Activated T-cell treated with anti-CD3 and anti-CD28 coated beads, Interleukin-2, amount 50 U/mL, for 24 hours (primary cell): Measurements from ENCODE around the gene YES1.

Experiments
- DNase-seq: peaks from one replicate; pipeline ENCODE4 v3.0.0-alpha.2; 2020
- H3K27ac Mint-ChIP-seq: 2 replicates; pipeline ENCODE4 v1.8.0; 2020; ENCODE audit warnings: mild to moderate bottlenecking, mixed read lengths
- H3K27me3 Mint-ChIP-seq: 2 replicates; pipeline ENCODE4 v1.8.0; 2020; ENCODE audit warnings: mixed read lengths
- H3K36me3 Mint-ChIP-seq: 2 replicates; pipeline ENCODE4 v1.8.0; 2020; ENCODE audit warnings: low read depth, mixed read lengths
- H3K4me1 Mint-ChIP-seq: 2 replicates; pipeline ENCODE4 v1.8.0; 2020; ENCODE audit warnings: low read depth, mixed read lengths
- H3K4me3 Mint-ChIP-seq: 2 replicates; pipeline ENCODE4 v1.8.0; 2020; ENCODE audit warnings: mild to moderate bottlenecking, moderate library complexity, mixed read lengths
- H3K9me3 Mint-ChIP-seq: 2 replicates; pipeline ENCODE4 v1.8.0; 2020; ENCODE audit warnings: mixed read lengths

Gene YES1

GRCh38 chr18:710418-711300 lies 101.4 kb downstream of the YES1 start:
- peaks cover 52% of the 10 kb centered on the region for H3K36me3 Mint-ChIP-seq
- no peaks in the 10 kb centered on the region for H3K27me3 Mint-ChIP-seq
- no peak for DNase-seq
- H3K4me3 Mint-ChIP-seq, result peak overlapping the region; percentile 86
- H3K9me3 Mint-ChIP-seq, result no peaks in the 10 kb centered on the region
- H3K4me1 Mint-ChIP-seq, result peaks cover 63% of the 10 kb centered on the region
- H3K27ac Mint-ChIP-seq, result peak overlapping the region; percentile 92

GRCh38 chr18:709771-710170 lies 102.3 kb downstream of the YES1 start:
- H3K4me3 Mint-ChIP-seq, result peak overlapping the region; percentile 86

DNA sequence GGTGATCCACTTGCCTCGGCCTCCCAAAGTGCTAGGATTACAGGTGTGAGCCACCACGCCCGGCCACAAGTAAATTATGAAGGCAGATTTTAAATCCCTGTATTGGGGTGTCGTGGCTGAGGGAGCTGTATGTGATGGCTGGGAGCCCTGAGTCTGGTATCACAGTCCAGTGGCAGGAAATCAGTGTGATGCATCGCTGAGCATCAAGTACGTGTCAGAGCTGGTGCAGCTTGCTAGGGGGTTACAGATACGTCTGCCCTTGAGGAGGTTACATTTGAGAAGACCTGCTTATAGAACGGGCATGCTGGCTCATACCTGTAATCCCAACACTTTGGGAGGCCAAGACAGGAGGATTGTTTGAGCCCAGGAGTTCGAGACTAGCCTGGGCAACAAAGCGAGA lies 103.9 kb downstream of the YES1 start:
- Mint-ChIP-seq H3K27ac (no peak overlapping the region), H3K27me3 (no peaks in the 10 kb centered on the region), H3K4me1 (peaks cover 64% of the 10 kb centered on the region), H3K4me3 (no peak overlapping the region), H3K9me3 (no peaks in the 10 kb centered on the region), H3K36me3 (peaks cover 78% of the 10 kb centered on the region)
- no peak for DNase-seq

More at GRCh38 chr18:709771-710170, 102.3 kb downstream of the YES1 start:
- no peaks in the 10 kb centered on the region for H3K9me3 Mint-ChIP-seq
- DNase-seq, result no peak
- H3K27ac Mint-ChIP-seq, result no peak overlapping the region
- H3K36me3 Mint-ChIP-seq, result peaks cover 61% of the 10 kb centered on the region
- peaks cover 60% of the 10 kb centered on the region for H3K4me1 Mint-ChIP-seq
- H3K27me3 Mint-ChIP-seq, result no peaks in the 10 kb centered on the region

- DNase-seq, result no peak
- no peaks in the 10 kb centered on the region for H3K27me3 Mint-ChIP-seq
- H3K4me3 Mint-ChIP-seq, result no peak overlapping the region
- peaks cover 78% of the 10 kb centered on the region for H3K36me3 Mint-ChIP-seq
- no peaks in the 10 kb centered on the region for H3K9me3 Mint-ChIP-seq
- H3K27ac Mint-ChIP-seq, result no peak overlapping the region
- H3K4me1 Mint-ChIP-seq, result peaks cover 65% of the 10 kb centered on the region
Measured at GRCh38 chr18:706405-706804, 105.6 kb downstream of the YES1 start.

- no peak overlapping the region for H3K4me3 Mint-ChIP-seq
- H3K27me3 Mint-ChIP-seq, result no peaks in the 10 kb centered on the region
Measured at GRCh38 chr18:703213-703967, 108.7 kb downstream of the YES1 start.

GRCh38 chr18:697800-698199 lies 114.2 kb downstream of the YES1 start:
- Mint-ChIP-seq H3K4me1 (peaks cover 7% of the 10 kb centered on the region), H3K27me3 (no peaks in the 10 kb centered on the region), H3K36me3 (peaks cover 75% of the 10 kb centered on the region), H3K4me3 (no peak overlapping the region), H3K9me3 (no peaks in the 10 kb centered on the region), H3K27ac (no peak overlapping the region)
- DNase-seq, result no peak

More at GRCh38 chr18:703213-703967, 108.7 kb downstream of the YES1 start:
- peaks cover 76% of the 10 kb centered on the region for H3K36me3 Mint-ChIP-seq
- H3K4me1 Mint-ChIP-seq, result peaks cover 38% of the 10 kb centered on the region
- peak overlapping the region; percentile 83 for H3K27ac Mint-ChIP-seq
- no peaks in the 10 kb centered on the region for H3K9me3 Mint-ChIP-seq
- DNase-seq, result no peak

- Mint-ChIP-seq H3K4me3 (no peak overlapping the region), H3K27me3 (no peaks in the 10 kb centered on the region), H3K9me3 (no peaks in the 10 kb centered on the region), H3K4me1 (peaks cover 4% of the 10 kb centered on the region), H3K27ac (no peak overlapping the region), H3K36me3 (peaks cover 78% of the 10 kb centered on the region)
- DNase-seq, result no peak
Measured at GRCh38 chr18:697012-697411, 115.0 kb downstream of the YES1 start.

DNA sequence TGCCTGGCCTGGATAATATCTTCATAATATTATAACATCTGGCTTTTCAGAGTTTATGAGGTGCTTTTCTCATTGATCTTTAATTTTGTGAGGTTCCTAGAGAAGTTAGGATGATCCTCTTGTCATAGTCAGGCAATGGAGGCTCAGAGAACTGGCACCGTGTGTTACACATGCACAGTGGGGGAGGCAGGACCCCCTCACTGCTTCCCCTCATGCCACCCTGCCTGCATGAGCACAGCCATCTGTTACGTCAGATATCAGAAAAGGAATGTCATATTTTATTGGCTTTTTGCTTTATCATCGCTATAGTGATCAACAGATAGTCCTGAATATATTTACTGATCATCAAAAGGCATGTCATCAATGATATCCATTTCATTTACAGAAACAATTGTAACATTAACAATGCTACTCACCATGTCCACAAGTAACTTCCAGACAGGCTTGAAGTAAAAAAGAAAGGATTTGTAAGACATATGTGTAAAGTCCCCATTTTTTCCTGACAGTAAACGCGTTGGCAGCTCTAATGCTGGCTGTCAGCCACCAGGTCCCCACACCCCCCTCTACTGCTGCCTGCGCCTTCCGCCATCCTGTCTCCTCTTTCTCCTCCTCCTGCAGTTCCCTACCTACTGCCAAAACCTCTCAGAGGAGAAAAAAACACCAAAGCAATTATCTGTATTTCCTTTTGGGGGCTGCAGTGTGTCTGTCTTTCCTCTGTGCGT lies 118.4 kb downstream of the YES1 start:
- Mint-ChIP-seq H3K27ac (peak overlapping the region; percentile 63), H3K9me3 (no peaks in the 10 kb centered on the region), H3K27me3 (no peaks in the 10 kb centered on the region), H3K4me3 (no peak overlapping the region), H3K4me1 (peaks cover 4% of the 10 kb centered on the region), H3K36me3 (peaks cover 85% of the 10 kb centered on the region)
- no peak for DNase-seq

- no peaks in the 10 kb centered on the region for H3K27me3 Mint-ChIP-seq
- H3K27ac Mint-ChIP-seq, result peak overlapping the region; percentile 63
- no peak for DNase-seq
- peaks cover 89% of the 10 kb centered on the region for H3K36me3 Mint-ChIP-seq
- peaks cover 4% of the 10 kb centered on the region for H3K4me1 Mint-ChIP-seq
- no peak overlapping the region for H3K4me3 Mint-ChIP-seq
- H3K9me3 Mint-ChIP-seq, result no peaks in the 10 kb centered on the region
Measured at GRCh38 chr18:692824-693223, 119.2 kb downstream of the YES1 start.

- DNase-seq, result no peak
- Mint-ChIP-seq H3K4me3 (no peak overlapping the region), H3K27me3 (no peaks in the 10 kb centered on the region), H3K27ac (no peak overlapping the region), H3K4me1 (peaks cover 4% of the 10 kb centered on the region), H3K9me3 (no peaks in the 10 kb centered on the region), H3K36me3 (peaks cover 96% of the 10 kb centered on the region)
Measured at GRCh38 chr18:688323-688722, 123.7 kb downstream of the YES1 start.

DNA sequence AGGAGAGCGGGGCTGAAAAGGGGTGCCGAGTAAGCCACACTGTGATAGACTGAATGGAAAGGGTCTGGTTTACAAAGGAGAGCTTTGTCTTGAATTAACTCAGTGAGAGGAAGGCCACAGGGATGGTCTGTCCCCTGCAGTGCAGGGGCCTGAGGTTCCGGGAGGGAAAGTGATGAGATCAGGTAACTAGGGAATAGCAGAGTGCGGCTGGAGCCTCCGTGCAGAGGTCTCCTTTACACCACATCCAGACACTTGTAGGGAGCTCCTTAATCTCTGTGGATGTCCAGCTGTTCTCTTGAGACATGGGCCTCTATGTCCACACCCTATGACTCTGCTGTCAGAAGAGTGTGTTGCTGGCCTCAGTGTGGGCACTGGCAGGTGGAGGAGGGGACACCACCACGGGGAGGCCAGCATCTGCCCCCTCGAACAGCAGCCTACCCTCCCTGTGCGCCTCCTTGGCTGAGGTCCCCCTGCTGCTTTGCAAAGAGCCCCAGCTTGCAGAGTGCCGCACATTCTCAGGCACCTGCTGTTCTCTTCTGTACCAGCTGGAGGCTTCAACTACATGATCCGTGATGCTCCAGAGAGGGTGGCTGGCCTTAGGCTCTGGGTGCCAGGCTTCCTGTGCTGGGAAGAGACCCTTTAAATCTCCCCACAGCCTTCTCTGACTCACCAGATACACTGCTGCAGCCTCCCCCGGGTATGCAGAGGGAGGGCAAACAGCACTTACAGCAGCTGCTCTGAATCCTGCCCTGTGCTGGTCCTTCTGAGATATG lies 125.5 kb downstream of the YES1 start:
- H3K36me3 Mint-ChIP-seq, result peaks cover 96% of the 10 kb centered on the region
- H3K9me3 Mint-ChIP-seq, result no peaks in the 10 kb centered on the region
- no peaks in the 10 kb centered on the region for H3K27me3 Mint-ChIP-seq
- H3K4me1 Mint-ChIP-seq, result peaks cover 19% of the 10 kb centered on the region
- no peak overlapping the region for H3K4me3 Mint-ChIP-seq
- peak overlapping the region; percentile 42 for H3K27ac Mint-ChIP-seq
- DNase-seq, result no peak

- peaks cover 98% of the 10 kb centered on the region for H3K36me3 Mint-ChIP-seq
Measured at GRCh38 chr18:685438-685837, 126.6 kb downstream of the YES1 start.

GRCh38 chr18:683531-683930 lies 128.5 kb downstream of the YES1 start:
- peaks cover 97% of the 10 kb centered on the region for H3K36me3 Mint-ChIP-seq
- H3K9me3 Mint-ChIP-seq, result no peaks in the 10 kb centered on the region
- peaks cover 21% of the 10 kb centered on the region for H3K4me1 Mint-ChIP-seq
- H3K4me3 Mint-ChIP-seq, result no peak overlapping the region
- no peak overlapping the region for H3K27ac Mint-ChIP-seq
- no peaks in the 10 kb centered on the region for H3K27me3 Mint-ChIP-seq
- DNase-seq, result no peak

More at GRCh38 chr18:685438-685837, 126.6 kb downstream of the YES1 start:
- Mint-ChIP-seq H3K27me3 (no peaks in the 10 kb centered on the region), H3K27ac (no peak overlapping the region), H3K4me3 (no peak overlapping the region), H3K9me3 (no peaks in the 10 kb centered on the region), H3K4me1 (peaks cover 21% of the 10 kb centered on the region)
- DNase-seq, result no peak

DNA sequence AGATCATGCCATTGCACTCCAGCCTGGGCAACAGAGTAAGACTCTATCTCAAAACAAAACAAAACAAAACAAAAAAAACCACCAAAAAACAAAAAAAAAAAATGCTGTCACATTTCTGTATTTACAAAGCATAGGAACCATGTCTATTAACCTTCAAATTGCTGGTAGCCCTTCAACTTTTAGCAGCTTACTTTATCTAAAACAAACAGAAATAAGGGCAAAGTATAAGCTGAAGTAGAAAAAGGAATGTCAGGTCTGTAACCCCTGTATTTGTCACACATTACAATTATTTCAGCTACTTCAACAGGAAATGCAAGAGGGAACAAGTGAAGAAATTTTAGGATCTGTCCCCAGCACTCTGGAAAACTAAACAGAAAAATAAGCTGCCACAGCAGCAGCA lies 129.2 kb downstream of the YES1 start:
- Mint-ChIP-seq H3K4me3 (no peak overlapping the region), H3K36me3 (peaks cover 97% of the 10 kb centered on the region), H3K4me1 (peaks cover 21% of the 10 kb centered on the region), H3K9me3 (no peaks in the 10 kb centered on the region), H3K27ac (peak overlapping the region; percentile 88), H3K27me3 (no peaks in the 10 kb centered on the region)
- no peak for DNase-seq
